ENCODE results near the gene SYT12.

DNA sequence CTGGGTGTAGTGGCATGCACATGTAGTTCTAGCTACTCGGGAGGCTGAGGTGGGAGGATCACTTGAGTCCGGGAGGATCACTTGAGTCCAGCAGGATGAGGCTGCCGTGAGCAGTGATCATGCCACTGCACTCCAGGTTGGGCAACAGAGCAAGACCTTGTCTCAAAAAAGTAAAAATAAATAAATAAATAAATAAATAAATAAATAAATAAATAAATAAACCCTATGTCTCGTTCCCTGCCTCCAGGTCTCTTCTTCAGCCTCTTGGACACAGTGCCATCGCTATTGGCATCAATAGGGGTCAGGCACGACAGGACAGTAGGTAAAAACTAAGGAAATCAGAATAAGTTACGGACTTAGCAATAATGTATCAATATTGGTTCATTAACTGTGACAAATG, 23.4 kb upstream of the SYT12 start:
- TF ChIP-seq EZH2 (IDR thresholded peaks at IDR 0.05) (no peak), EZH2phosphoT487 (IDR thresholded peaks at IDR 0.05) (no peak)
- TF ChIP-seq, protein P1, sequence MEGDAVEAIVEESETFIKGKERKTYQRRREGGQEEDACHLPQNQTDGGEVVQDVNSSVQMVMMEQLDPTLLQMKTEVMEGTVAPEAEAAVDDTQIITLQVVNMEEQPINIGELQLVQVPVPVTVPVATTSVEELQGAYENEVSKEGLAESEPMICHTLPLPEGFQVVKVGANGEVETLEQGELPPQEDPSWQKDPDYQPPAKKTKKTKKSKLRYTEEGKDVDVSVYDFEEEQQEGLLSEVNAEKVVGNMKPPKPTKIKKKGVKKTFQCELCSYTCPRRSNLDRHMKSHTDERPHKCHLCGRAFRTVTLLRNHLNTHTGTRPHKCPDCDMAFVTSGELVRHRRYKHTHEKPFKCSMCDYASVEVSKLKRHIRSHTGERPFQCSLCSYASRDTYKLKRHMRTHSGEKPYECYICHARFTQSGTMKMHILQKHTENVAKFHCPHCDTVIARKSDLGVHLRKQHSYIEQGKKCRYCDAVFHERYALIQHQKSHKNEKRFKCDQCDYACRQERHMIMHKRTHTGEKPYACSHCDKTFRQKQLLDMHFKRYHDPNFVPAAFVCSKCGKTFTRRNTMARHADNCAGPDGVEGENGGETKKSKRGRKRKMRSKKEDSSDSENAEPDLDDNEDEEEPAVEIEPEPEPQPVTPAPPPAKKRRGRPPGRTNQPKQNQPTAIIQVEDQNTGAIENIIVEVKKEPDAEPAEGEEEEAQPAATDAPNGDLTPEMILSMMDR (IDR thresholded peaks at IDR 0.05), result no peak

Measured in neural progenitor cell (in vitro differentiated cells).